K562 (cell line): ENCODE data around the gene EP300. TPM values are rescaled to one million over a fixed set of nuclear protein-coding genes. Genes with fewer than 3 reads are reported as not detected.
"Not testable (repeated sequence)": the region's sequence is repeated elsewhere in the genome, so short reads cannot be mapped to it uniquely, and the experiment has no call there.

Source experiments
- ATAC-seq: fragments of 200-7000 bp; cut with Tn5 transposase; 3 replicates; pipeline ENCODE4 v1.9.1; 2020; ENCODE audit warnings: moderate library complexity
- BruUV-seq: library from RNA; stranded (reverse); fragments of 400-500 nt; replicated peaks from 2 replicates; lab custom pipeline; 2021; lab: Mats Ljungman, UMichigan
- CTCF ChIA-PET: fragments of 300-600 bp; formaldehyde crosslinking; extraction: SDS; loops from one replicate; lab custom pipeline; 2021; ENCODE audit warnings: low intra/inter-chr PET ratio; lab: Yijun Ruan, JAX
- POLR2A ChIA-PET: fragments of 300-600, 350-650 bp; sonication (Branson Sonifier 250); formaldehyde crosslinking; extraction: SDS; loops from one replicate; lab custom pipeline; 2021; ENCODE audit warnings: antibody characterized with exemption, inconsistent platforms; lab: Yijun Ruan, JAX
- DNase-seq, 4 experiments: peaks; one replicate each; pipeline versions ENCODE4 v3.0.0 to v3.0.0-alpha.2; 2011 to 2018; ENCODE audit warnings: low spot score in 3 of 4, mixed read lengths in 3 of 4; ENCODE audit errors: extremely low read depth in 1 of 4
- FAIRE-seq: peaks from 2 replicates; lab custom pipeline; 2011; peaks lifted over from hg19 to GRCh38; lab: Jason Lieb, UNC
- H2AFZ ChIP-seq: 2 replicates; pipeline ENCODE4 v1.6.0; 2011; ENCODE audit warnings: low read depth, low read length, control low read depth, inconsistent platforms
- H3K27ac ChIP-seq: fragments of 200-600 bp; 3 replicates; pipeline ENCODE4 v1.8.0; 2011; ENCODE audit warnings: low read depth, mild to moderate bottlenecking, control low read depth, inconsistent platforms, low read length, moderate library complexity, mixed read lengths; ENCODE audit errors: extremely low read depth
- H3K27me3 ChIP-seq, 2 experiments: fragments of 300-600 bp in 1 of 2; 2 replicates in 1 of 2; 3 replicates in 1 of 2; pipeline versions ENCODE4 v1.6.0 to v1.8.0; 2011; ENCODE audit warnings: inconsistent platforms in 2 of 2, low read length in 2 of 2, mild to moderate bottlenecking in 1 of 2, mixed read lengths in 1 of 2, moderate library complexity in 1 of 2; ENCODE audit not compliant: control insufficient read depth in 2 of 2, insufficient read depth in 2 of 2
- H3K36me3 ChIP-seq: fragments of 300-600 bp; 3 replicates; pipeline ENCODE4 v1.8.0; 2011; ENCODE audit warnings: mild to moderate bottlenecking, low read length, inconsistent platforms; ENCODE audit not compliant: control insufficient read depth, insufficient read depth
- H3K4me1 ChIP-seq, 2 experiments: fragments of 200-600 bp in 1 of 2; replicated peaks in 1 of 2; 2 replicates in 1 of 2; 3 replicates in 1 of 2; pipeline versions ENCODE4 v1.5.1 to v1.8.0; 2011; ENCODE audit warnings: inconsistent platforms in 2 of 2, low read length in 2 of 2, mild to moderate bottlenecking in 1 of 2, mixed read lengths in 1 of 2, moderate library complexity in 1 of 2; ENCODE audit not compliant: control insufficient read depth in 2 of 2, insufficient read depth in 2 of 2
- H3K4me2 ChIP-seq: 2 replicates; pipeline ENCODE4 v1.6.1; 2011; ENCODE audit warnings: low read length, control low read depth, inconsistent platforms, mixed read lengths; ENCODE audit not compliant: insufficient read depth
- H3K4me3 ChIP-seq: fragments of 200-600 bp; sonication (generic), shearing (Covaris generic); 2 replicates; pipeline ENCODE4 v1.5.1; 2016; ENCODE audit warnings: control low read depth, inconsistent platforms
- H3K79me2 ChIP-seq: fragments of 200-600 bp; 3 replicates; pipeline ENCODE4 v1.8.0; 2011; ENCODE audit warnings: low read length, inconsistent platforms; ENCODE audit not compliant: control insufficient read depth, insufficient read depth
- H3K9ac ChIP-seq, 2 experiments: 2 replicates each; pipeline versions ENCODE4 v1.6.0 to v1.6.1; 2011; ENCODE audit warnings: low read depth in 2 of 2, low read length in 2 of 2, control low read depth in 1 of 2, inconsistent platforms in 1 of 2, mild to moderate bottlenecking in 1 of 2, mixed read lengths in 1 of 2; ENCODE audit not compliant: insufficient read depth in 1 of 2
- H3K9me1 ChIP-seq: one replicate; pipeline ENCODE4 v1.6.0; 2011; ENCODE audit warnings: inconsistent platforms, mild to moderate bottlenecking, low read length, moderate library complexity; ENCODE audit not compliant: control insufficient read depth, insufficient read depth
- H3K9me3 ChIP-seq: replicated peaks from 2 replicates; pipeline ENCODE4 v1.5.1; 2011; ENCODE audit warnings: low read depth, low read length, inconsistent platforms; ENCODE audit not compliant: control insufficient read depth, insufficient read depth
- H4K20me1 ChIP-seq: replicated peaks from 2 replicates; pipeline ENCODE4 v1.6.1; 2011; ENCODE audit warnings: low read length, inconsistent platforms, mixed read lengths; ENCODE audit not compliant: control insufficient read depth, insufficient read depth
- ETS1 ChIP-seq: conservative IDR thresholded peaks from 2 replicates; pipeline ENCODE4 v1.6.1; 2011; ENCODE audit warnings: low read depth, mild to moderate bottlenecking, low read length; ENCODE audit not compliant: control insufficient read depth
- FOXJ2 ChIP-seq: fragments of 200-800 bp; sonication (Bioruptor generic); IDR thresholded peaks from 2 replicates; pipeline ENCODE4 v1.6.1; 2016; ENCODE audit warnings: missing genetic modification characterization, missing compliant biosample characterization
- FOXK2 ChIP-seq, 2 experiments: fragments of 450-650 bp; IDR thresholded peaks in 1 of 2; conservative IDR thresholded peaks in 1 of 2; 2 replicates each; pipeline ENCODE4 v1.6.1; 2016; ENCODE audit warnings: low read depth in 2 of 2, mild to moderate bottlenecking in 1 of 2
- HDAC2 ChIP-seq: fragments of 450-650 bp; IDR thresholded peaks from 2 replicates; pipeline ENCODE4 v1.6.1; 2016; ENCODE audit warnings: mild to moderate bottlenecking
- MTA3 ChIP-seq: fragments of 450-650 bp; formaldehyde crosslinking; IDR thresholded peaks from 2 replicates; pipeline ENCODE4 v1.6.1; 2017; ENCODE audit warnings: mild to moderate bottlenecking, borderline replicate concordance
- PHB ChIP-seq: fragments of 250-450 bp; sonication (Bioruptor Pico); IDR thresholded peaks from 2 replicates; pipeline ENCODE4 v1.5.0; 2021
- ZKSCAN1 ChIP-seq: fragments of 150-350 bp; IDR thresholded peaks from 2 replicates; pipeline ENCODE4 v1.6.1; 2016; ENCODE audit warnings: low read depth, low read length
- WGBS: fragments of 100-300 bp; shearing (Covaris generic); methylation state at CpG from one replicate; pipeline ENCODE4 v1.1.6; 2016; ENCODE audit warnings: low coverage, mixed read lengths; ENCODE audit not compliant: insufficient coverage; ENCODE audit errors: missing lambda C conversion rate; 5-methylcytosine and 5-hydroxymethylcytosine counted together
- in situ Hi-C: fragments of 300-500 bp; cut with MboI; formaldehyde crosslinking; loops from 4 replicates; pipeline ENCODE4 v1.15.0; 2018; ENCODE audit warnings: inconsistent platforms, mixed read lengths
- intact Hi-C: fragments of 100-400 bp; cut with micrococcal nuclease; formaldehyde crosslinking; loops from 2 replicates; pipeline ENCODE4 v1.14.2; 2022
- polyA plus RNA-seq, 8 experiments: library from polyadenylated mRNA; depleted of rRNA in 4 of 8; stranded (reverse) in 5 of 8; unstranded in 3 of 8; fragments of >200 nt; fragmentation: Nextera tagmentation in 2 of 8; fragmentation: Illumina TruSeq in 1 of 8; extraction: Ambion mirVana in 2 of 8; extraction: Trizol in 1 of 8; gene quantifications; 2 replicates each; pipeline versions ENCODE4 v1.2.1 to v1.2.3, GENCODE V29; 2011 to 2014; ENCODE audit warnings: inconsistent platforms in 1 of 8, missing spikeins in 1 of 8
- total RNA-seq, 7 experiments: library from RNA; depleted of rRNA in 6 of 7; stranded (reverse); fragments of >200 nt in 6 of 7; fragmentation: Illumina TruSeq in 2 of 7; extraction: Trizol in 2 of 7; gene quantifications; 2 replicates each; pipeline versions ENCODE4 v1.2.1 to v1.2.3, GENCODE V29; 2011 to 2021; ENCODE audit warnings: low replicate concordance in 1 of 7
- TF ChIP-seq, protein P1 (sequence below), 3 experiments: IDR thresholded peaks in 2 of 3; conservative IDR thresholded peaks in 1 of 3; 2 replicates each; pipeline ENCODE4 v1.5.1; 2011 to 2012; ENCODE audit warnings: low read length in 3 of 3, mild to moderate bottlenecking in 3 of 3, control low read depth in 2 of 3, improper control_type of control experiment in 1 of 3, inconsistent platforms in 1 of 3, low read depth in 1 of 3, mixed read lengths in 1 of 3, moderate library complexity in 1 of 3; ENCODE audit not compliant: insufficient read depth in 2 of 3

EP300 gene
- total and polyA plus RNA-seq, 9 of the 15 experiments (the other 6 are each of a cell fraction or from before 2014, with no cell fraction given), result 2.2 to 28.6 (median 10.9) TPM

DNA sequence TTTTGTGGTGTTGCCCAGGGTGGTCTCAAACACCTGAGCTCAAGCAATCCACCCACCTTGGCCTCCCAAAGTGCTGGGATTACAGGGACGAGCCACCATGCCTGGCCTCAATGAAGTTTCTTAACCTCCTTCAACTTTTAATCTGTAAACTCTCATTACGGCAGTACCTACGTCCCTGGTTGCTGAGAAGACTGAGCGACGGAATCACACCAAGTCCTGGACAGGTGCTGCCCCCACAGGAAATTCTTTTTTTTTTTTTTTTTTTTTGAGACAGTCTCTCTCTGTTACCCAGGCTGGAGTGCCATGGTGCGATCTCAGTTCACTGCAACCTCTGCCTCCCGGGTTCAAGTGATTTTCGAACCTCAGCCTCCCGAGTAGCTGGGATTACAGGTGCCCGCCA, 24.4 kb upstream of the EP300 start:
- H3K4me3 ChIP-seq, BruUV-seq, H3K4me1 ChIP-seq, H3K27ac ChIP-seq, H3K36me3 ChIP-seq, CTCF ChIA-PET, H3K27me3 ChIP-seq, H3K9ac ChIP-seq, H2AFZ ChIP-seq, in situ Hi-C loops, H3K79me2 ChIP-seq, POLR2A ChIA-PET, H3K9me1 ChIP-seq, H4K20me1 ChIP-seq, FAIRE-seq, H3K9me3 ChIP-seq, DNase-seq, intact Hi-C loops, H3K4me2 ChIP-seq: not testable (repeated sequence)
- TF ChIP-seq, protein P1, sequence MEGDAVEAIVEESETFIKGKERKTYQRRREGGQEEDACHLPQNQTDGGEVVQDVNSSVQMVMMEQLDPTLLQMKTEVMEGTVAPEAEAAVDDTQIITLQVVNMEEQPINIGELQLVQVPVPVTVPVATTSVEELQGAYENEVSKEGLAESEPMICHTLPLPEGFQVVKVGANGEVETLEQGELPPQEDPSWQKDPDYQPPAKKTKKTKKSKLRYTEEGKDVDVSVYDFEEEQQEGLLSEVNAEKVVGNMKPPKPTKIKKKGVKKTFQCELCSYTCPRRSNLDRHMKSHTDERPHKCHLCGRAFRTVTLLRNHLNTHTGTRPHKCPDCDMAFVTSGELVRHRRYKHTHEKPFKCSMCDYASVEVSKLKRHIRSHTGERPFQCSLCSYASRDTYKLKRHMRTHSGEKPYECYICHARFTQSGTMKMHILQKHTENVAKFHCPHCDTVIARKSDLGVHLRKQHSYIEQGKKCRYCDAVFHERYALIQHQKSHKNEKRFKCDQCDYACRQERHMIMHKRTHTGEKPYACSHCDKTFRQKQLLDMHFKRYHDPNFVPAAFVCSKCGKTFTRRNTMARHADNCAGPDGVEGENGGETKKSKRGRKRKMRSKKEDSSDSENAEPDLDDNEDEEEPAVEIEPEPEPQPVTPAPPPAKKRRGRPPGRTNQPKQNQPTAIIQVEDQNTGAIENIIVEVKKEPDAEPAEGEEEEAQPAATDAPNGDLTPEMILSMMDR (IDR thresholded peaks at IDR 0.05 in 2 of 3, conservative IDR thresholded peaks at IDR 0.05 in 1 of 3; ENCODE audit: insufficient read depth in 2 of 3, low read depth in 1 of 3, low read length in 3 of 3), result 0 out of 6 replicates have a peak, but pooled peaks of 1 of the 3 experiments have one; percentile 2
- peak; percentile 38; the same call in 1 of the 3 replicates for ATAC-seq
- 41% methylated on average over 6 of the region's 10 CpGs for WGBS

DNA sequence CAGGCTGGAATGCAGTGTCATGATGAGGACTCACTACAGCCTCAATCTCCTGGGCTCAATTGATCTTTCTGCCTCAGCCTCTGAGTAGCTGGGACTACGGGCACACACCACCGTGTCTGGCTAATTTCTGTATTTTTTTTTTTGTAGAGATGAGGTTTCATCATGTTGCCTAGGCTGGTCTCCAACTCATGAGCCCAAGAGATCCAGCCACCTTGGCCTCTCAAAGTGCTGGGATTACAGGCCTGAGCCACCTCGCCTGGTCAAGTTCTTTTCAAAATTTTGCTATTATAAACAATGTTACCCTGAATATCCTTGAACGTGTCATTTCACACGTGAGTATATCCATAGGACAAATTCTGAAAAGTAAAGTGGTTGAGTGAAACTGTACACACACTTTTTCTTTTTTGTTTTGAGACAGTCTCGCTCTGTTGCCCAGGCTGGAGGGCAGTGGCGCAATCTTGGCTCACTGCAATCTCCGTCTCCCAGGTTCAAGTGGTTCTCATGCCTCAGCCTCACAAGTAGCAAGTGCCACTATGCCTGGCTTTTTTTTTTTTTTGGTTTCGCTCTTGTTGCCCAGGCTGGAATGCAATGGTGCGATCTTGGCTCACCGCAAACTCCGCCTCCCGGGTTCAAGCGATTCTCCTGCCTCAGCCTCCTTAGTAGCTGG, 21.6 kb upstream of the EP300 start:
- DNase-seq, result no peak
- POLR2A ChIA-PET, result no interaction called here
- intact Hi-C loops, result no loop called here

More for the DNA sequence above, 21.6 kb upstream of the EP300 start:
- H3K9me1 ChIP-seq, result no peaks in the 10 kb centered on the region
- H3K9me3 ChIP-seq, result no peaks in the 10 kb centered on the region
- 61% methylated on average over 8 of the region's 14 CpGs for WGBS
- FAIRE-seq, result no peak
- no peak overlapping the region for H3K4me2 ChIP-seq
- H3K36me3 ChIP-seq, result no peaks in the 10 kb centered on the region
- TF ChIP-seq HDAC2, result no peak
- TF ChIP-seq PHB (CRISPR knock-in tag), result no peak
- no peak for TF ChIP-seq ZKSCAN1
- TF ChIP-seq MTA3, result no peak
- TF ChIP-seq ETS1, result no peak
- no peak for TF ChIP-seq FOXK2 (conservative IDR thresholded peaks at IDR 0.05 in 1 of 2, IDR thresholded peaks at IDR 0.05 in 1 of 2; ENCODE audit: low read depth in 2 of 2)
- TF ChIP-seq FOXJ2 (tag), result no peak
- ATAC-seq, result no peak
- peaks cover 0 to 6% of the 10 kb centered on the region in 2 experiments; a peak in 2 of 5 replicates for H3K4me1 ChIP-seq
- H3K27me3 ChIP-seq, result peaks cover 4 to 20% of the 10 kb centered on the region in 2 experiments
- no peaks in the 10 kb centered on the region for H4K20me1 ChIP-seq
- in situ Hi-C loops, result no loop called here
- no peaks in the 10 kb centered on the region for H3K79me2 ChIP-seq
- H3K4me3 ChIP-seq, result no peak overlapping the region
- no peak overlapping the region for H3K9ac ChIP-seq
- H2AFZ ChIP-seq, result no peak overlapping the region
- BruUV-seq, result no TSS peak
- CTCF ChIA-PET, result no interaction called here
- no peak overlapping the region for H3K27ac ChIP-seq
